Neural cell (in vitro differentiated cells): Measurements from ENCODE around the gene KCNQ5.

Experiments used
- EP300 ChIP-seq: fragments of 450-650 bp; conservative IDR thresholded peaks from 2 replicates; pipeline ENCODE4 v1.6.1; 2014; ENCODE audit warnings: antibody characterized with exemption, mild to moderate bottlenecking, moderate library complexity; ENCODE audit not compliant: poor library complexity, severe bottlenecking
- EZH2 ChIP-seq: fragments of 200-600, 300-800 bp; shearing (Covaris generic), sonication (generic); IDR thresholded peaks from 2 replicates; pipeline ENCODE4 v1.6.1; 2014; ENCODE audit warnings: antibody characterized with exemption, low read length, borderline replicate concordance, mild to moderate bottlenecking; ENCODE audit not compliant: insufficient read depth, poor library complexity, severe bottlenecking
- MXI1 ChIP-seq: fragments of 450-650 bp; conservative IDR thresholded peaks from 2 replicates; pipeline ENCODE4 v1.6.1; 2014; ENCODE audit warnings: antibody characterized with exemption, mild to moderate bottlenecking; ENCODE audit not compliant: poor library complexity, severe bottlenecking
- POLR2AphosphoS5 ChIP-seq: IDR thresholded peaks from 2 replicates; pipeline ENCODE4 v1.6.1; 2012
- RAD21 ChIP-seq: fragments of 450-650 bp; conservative IDR thresholded peaks from 2 replicates; pipeline ENCODE4 v1.6.1; 2014; ENCODE audit warnings: antibody characterized with exemption, mild to moderate bottlenecking, moderate library complexity
- TAF1 ChIP-seq: IDR thresholded peaks from 2 replicates; pipeline ENCODE4 v1.6.1; 2012; ENCODE audit warnings: low read depth
- TF ChIP-seq, protein P1 (sequence below): fragments of 450-650 bp; IDR thresholded peaks from 2 replicates; pipeline ENCODE4 v1.5.1; 2014; ENCODE audit warnings: antibody characterized with exemption, mild to moderate bottlenecking, moderate library complexity; ENCODE audit not compliant: poor library complexity, severe bottlenecking
- TF ChIP-seq, protein P2 (sequence below): IDR thresholded peaks from 2 replicates; pipeline ENCODE4 v1.6.1; 2012; ENCODE audit warnings: borderline replicate concordance

- TF ChIP-seq EP300 (no peak), POLR2AphosphoS5 (no peak), TAF1 (no peak), EZH2 (no peak), MXI1 (no peak), RAD21 (no peak)
- TF ChIP-seq, protein P1, sequence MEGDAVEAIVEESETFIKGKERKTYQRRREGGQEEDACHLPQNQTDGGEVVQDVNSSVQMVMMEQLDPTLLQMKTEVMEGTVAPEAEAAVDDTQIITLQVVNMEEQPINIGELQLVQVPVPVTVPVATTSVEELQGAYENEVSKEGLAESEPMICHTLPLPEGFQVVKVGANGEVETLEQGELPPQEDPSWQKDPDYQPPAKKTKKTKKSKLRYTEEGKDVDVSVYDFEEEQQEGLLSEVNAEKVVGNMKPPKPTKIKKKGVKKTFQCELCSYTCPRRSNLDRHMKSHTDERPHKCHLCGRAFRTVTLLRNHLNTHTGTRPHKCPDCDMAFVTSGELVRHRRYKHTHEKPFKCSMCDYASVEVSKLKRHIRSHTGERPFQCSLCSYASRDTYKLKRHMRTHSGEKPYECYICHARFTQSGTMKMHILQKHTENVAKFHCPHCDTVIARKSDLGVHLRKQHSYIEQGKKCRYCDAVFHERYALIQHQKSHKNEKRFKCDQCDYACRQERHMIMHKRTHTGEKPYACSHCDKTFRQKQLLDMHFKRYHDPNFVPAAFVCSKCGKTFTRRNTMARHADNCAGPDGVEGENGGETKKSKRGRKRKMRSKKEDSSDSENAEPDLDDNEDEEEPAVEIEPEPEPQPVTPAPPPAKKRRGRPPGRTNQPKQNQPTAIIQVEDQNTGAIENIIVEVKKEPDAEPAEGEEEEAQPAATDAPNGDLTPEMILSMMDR = no peak
- TF ChIP-seq, protein P2, sequence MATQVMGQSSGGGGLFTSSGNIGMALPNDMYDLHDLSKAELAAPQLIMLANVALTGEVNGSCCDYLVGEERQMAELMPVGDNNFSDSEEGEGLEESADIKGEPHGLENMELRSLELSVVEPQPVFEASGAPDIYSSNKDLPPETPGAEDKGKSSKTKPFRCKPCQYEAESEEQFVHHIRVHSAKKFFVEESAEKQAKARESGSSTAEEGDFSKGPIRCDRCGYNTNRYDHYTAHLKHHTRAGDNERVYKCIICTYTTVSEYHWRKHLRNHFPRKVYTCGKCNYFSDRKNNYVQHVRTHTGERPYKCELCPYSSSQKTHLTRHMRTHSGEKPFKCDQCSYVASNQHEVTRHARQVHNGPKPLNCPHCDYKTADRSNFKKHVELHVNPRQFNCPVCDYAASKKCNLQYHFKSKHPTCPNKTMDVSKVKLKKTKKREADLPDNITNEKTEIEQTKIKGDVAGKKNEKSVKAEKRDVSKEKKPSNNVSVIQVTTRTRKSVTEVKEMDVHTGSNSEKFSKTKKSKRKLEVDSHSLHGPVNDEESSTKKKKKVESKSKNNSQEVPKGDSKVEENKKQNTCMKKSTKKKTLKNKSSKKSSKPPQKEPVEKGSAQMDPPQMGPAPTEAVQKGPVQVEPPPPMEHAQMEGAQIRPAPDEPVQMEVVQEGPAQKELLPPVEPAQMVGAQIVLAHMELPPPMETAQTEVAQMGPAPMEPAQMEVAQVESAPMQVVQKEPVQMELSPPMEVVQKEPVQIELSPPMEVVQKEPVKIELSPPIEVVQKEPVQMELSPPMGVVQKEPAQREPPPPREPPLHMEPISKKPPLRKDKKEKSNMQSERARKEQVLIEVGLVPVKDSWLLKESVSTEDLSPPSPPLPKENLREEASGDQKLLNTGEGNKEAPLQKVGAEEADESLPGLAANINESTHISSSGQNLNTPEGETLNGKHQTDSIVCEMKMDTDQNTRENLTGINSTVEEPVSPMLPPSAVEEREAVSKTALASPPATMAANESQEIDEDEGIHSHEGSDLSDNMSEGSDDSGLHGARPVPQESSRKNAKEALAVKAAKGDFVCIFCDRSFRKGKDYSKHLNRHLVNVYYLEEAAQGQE = no peak
These were observed 611.2 kb downstream of the KCNQ5 start for GRCh38 chr6:73233048-73233447.
